HUES48 (cell line): ENCODE data around the gene NPM3.

Experiments
- H3K27ac ChIP-seq: one replicate; pipeline ENCODE4 v1.7.0; 2013; ENCODE audit warnings: low read depth, low read length, inconsistent platforms
- H3K27me3 ChIP-seq: 2 replicates; pipeline ENCODE4 v1.6.1; 2013; ENCODE audit warnings: mild to moderate bottlenecking, low read length; ENCODE audit not compliant: control insufficient read depth, insufficient read depth
- H3K36me3 ChIP-seq: 2 replicates; pipeline ENCODE4 v1.6.1; 2013; ENCODE audit warnings: low read length; ENCODE audit not compliant: control insufficient read depth, insufficient read depth
- H3K4me1 ChIP-seq: 2 replicates; pipeline ENCODE4 v1.6.1; 2013; ENCODE audit warnings: mild to moderate bottlenecking, low read length; ENCODE audit not compliant: control insufficient read depth, insufficient read depth
- H3K4me3 ChIP-seq: 2 replicates; pipeline ENCODE4 v1.5.1; 2013; ENCODE audit warnings: mild to moderate bottlenecking, low read depth, low read length
- H3K9ac ChIP-seq: 2 replicates; pipeline ENCODE4 v1.6.1; 2013; ENCODE audit warnings: mild to moderate bottlenecking, low read depth, low read length, moderate library complexity
- H3K9me3 ChIP-seq: 2 replicates; pipeline ENCODE4 v1.6.1; 2013; ENCODE audit warnings: low read length; ENCODE audit not compliant: control insufficient read depth, insufficient read depth

The NPM3 gene

GRCh38 chr10:101782811-101783735 lies at the start of gene NPM3:
Gene NPM3, minus strand, starts transcription at chr10:101783446. Its CDS starts 56 bp downstream, at chr10:101783390.
- Histone ChIP-seq H3K4me3 (peak within 1 kb of the TSS; percentile 89), H3K27ac (peak within 1 kb of the TSS; percentile 82), H3K4me1 (peaks cover 34% of the 10 kb centered on the region), H3K9ac (peak within 1 kb of the TSS; percentile 88), H3K9me3 (no peaks in the 10 kb centered on the region), H3K36me3 (peaks cover 37% of the 10 kb centered on the region), H3K27me3 (peaks cover 8% of the 10 kb centered on the region)

- Histone ChIP-seq H3K36me3 (0 out of 2 replicates have a peak, but pooled peaks cover 3% of the 10 kb centered on the region), H3K9ac (no peak overlapping the region), H3K27ac (no peak overlapping the region), H3K27me3 (no peaks in the 10 kb centered on the region), H3K4me3 (no peak overlapping the region), H3K9me3 (no peaks in the 10 kb centered on the region), H3K4me1 (peaks cover 4% of the 10 kb centered on the region; the same call in 1 of the 2 replicates)
Measured at GRCh38 chr10:101832325-101832771, 49.1 kb upstream of the NPM3 start.

- H3K27me3 ChIP-seq = no peaks in the 10 kb centered on the region
- H3K27ac ChIP-seq = peak overlapping the region; percentile 39
- H3K4me1 ChIP-seq = peaks cover 4% of the 10 kb centered on the region; the same call in 1 of the 2 replicates
- H3K4me3 ChIP-seq = peak overlapping the region; percentile 64
- no peaks in the 10 kb centered on the region for H3K9me3 ChIP-seq
- H3K36me3 ChIP-seq = 0 out of 2 replicates have a peak, but pooled peaks cover 3% of the 10 kb centered on the region
- no peak overlapping the region for H3K9ac ChIP-seq
Measured at GRCh38 chr10:101831169-101831811, 48.0 kb upstream of the NPM3 start.

- Histone ChIP-seq H3K9me3 (no peaks in the 10 kb centered on the region), H3K27me3 (no peaks in the 10 kb centered on the region), H3K9ac (no peak overlapping the region), H3K4me3 (peak overlapping the region; percentile 64), H3K4me1 (peaks cover under 1% of the 10 kb centered on the region; the same call in 1 of the 2 replicates), H3K27ac (peak overlapping the region; percentile 42), H3K36me3 (0 out of 2 replicates have a peak, but pooled peaks cover 3% of the 10 kb centered on the region)
Measured at GRCh38 chr10:101830322-101831168, 47.3 kb upstream of the NPM3 start.

- Histone ChIP-seq H3K9me3 (no peaks in the 10 kb centered on the region), H3K4me3 (peak overlapping the region; percentile 64), H3K9ac (no peak overlapping the region), H3K36me3 (0 out of 2 replicates have a peak, but pooled peaks cover 3% of the 10 kb centered on the region), H3K27me3 (no peaks in the 10 kb centered on the region), H3K27ac (peak overlapping the region; percentile 42), H3K4me1 (no peaks in the 10 kb centered on the region; the same call in 1 of the 2 replicates)
Measured at GRCh38 chr10:101829561-101830315, 46.5 kb upstream of the NPM3 start.

- Histone ChIP-seq H3K4me1 (no peaks in the 10 kb centered on the region; the same call in 1 of the 2 replicates), H3K27me3 (no peaks in the 10 kb centered on the region), H3K27ac (no peak overlapping the region), H3K4me3 (peak overlapping the region; percentile 55), H3K36me3 (0 out of 2 replicates have a peak, but pooled peaks cover 3% of the 10 kb centered on the region), H3K9ac (no peak overlapping the region), H3K9me3 (no peaks in the 10 kb centered on the region)
Measured at GRCh38 chr10:101828766-101829551, 45.7 kb upstream of the NPM3 start.

GRCh38 chr10:101827919-101828600 lies 44.8 kb upstream of the NPM3 start:
- Histone ChIP-seq H3K9ac (no peak overlapping the region), H3K27me3 (no peaks in the 10 kb centered on the region), H3K4me3 (no peak overlapping the region), H3K4me1 (no peaks in the 10 kb centered on the region; the same call in 1 of the 2 replicates), H3K9me3 (no peaks in the 10 kb centered on the region), H3K27ac (no peak overlapping the region), H3K36me3 (0 out of 2 replicates have a peak, but pooled peaks cover 3% of the 10 kb centered on the region)

GRCh38 chr10:101826852-101827434 lies 43.7 kb upstream of the NPM3 start:
- Histone ChIP-seq H3K4me1 (no peaks in the 10 kb centered on the region; the same call in 1 of the 2 replicates), H3K9me3 (no peaks in the 10 kb centered on the region), H3K27me3 (no peaks in the 10 kb centered on the region), H3K27ac (no peak overlapping the region), H3K36me3 (0 out of 2 replicates have a peak, but pooled peaks cover 3% of the 10 kb centered on the region), H3K4me3 (no peak overlapping the region), H3K9ac (no peak overlapping the region)

- H3K9me3 ChIP-seq = no peaks in the 10 kb centered on the region
- H3K27ac ChIP-seq = no peak overlapping the region
- no peak overlapping the region for H3K4me3 ChIP-seq
- H3K9ac ChIP-seq = no peak overlapping the region
- H3K27me3 ChIP-seq = no peaks in the 10 kb centered on the region
- no peaks in the 10 kb centered on the region; the same call in 1 of the 2 replicates for H3K4me1 ChIP-seq
- H3K36me3 ChIP-seq = 0 out of 2 replicates have a peak, but pooled peaks cover 3% of the 10 kb centered on the region
Measured at GRCh38 chr10:101824736-101825135, 41.5 kb upstream of the NPM3 start.
